T-cell (primary cell): ENCODE data around the gene SPDYE3. TPM values are rescaled to one million over a fixed set of nuclear protein-coding genes. Genes with fewer than 3 reads are reported as not detected.
"Not testable (repeated sequence)": the region's sequence is repeated elsewhere in the genome, so short reads cannot be mapped to it uniquely, and the experiment has no call there.

ENCODE experiments used
- ATAC-seq, 4 experiments: fragments of 200-7000 bp in 3 of 4; fragments of 150-1000 bp in 1 of 4; cut with Tn5 transposase; replicated peaks in 1 of 4; 1 replicate in 3 of 4; 2 replicates in 1 of 4; pipeline ENCODE4 v1.10.0; 2021; ENCODE audit warnings: moderate library complexity in 3 of 4, mild to moderate bottlenecking in 2 of 4, moderate number of reproducible peaks in 1 of 4
- CTCF ChIA-PET, 2 donors: fragments of 300-600 bp; sonication (Branson Sonifier 250); formaldehyde crosslinking; loops; one replicate each; lab custom pipeline; 2022; ENCODE audit warnings: antibody characterized with exemption in 2 of 2; lab: Charles Lee
- POLR2A ChIA-PET, 2 donors: fragments of 300-600 bp; sonication (Branson Sonifier 250); formaldehyde crosslinking; loops; one replicate each; lab custom pipeline; 2022; ENCODE audit warnings: antibody characterized with exemption in 2 of 2; lab: Charles Lee
- DNase-seq, 35 experiments: peaks; one replicate each; pipeline versions ENCODE4 v3.0.0 to v3.0.0-alpha.2; 2013 to 2023
- H3K27ac ChIP-seq: one replicate; pipeline ENCODE4 v1.5.1; 2013; ENCODE audit warnings: low read length
- H3K27me3 ChIP-seq, 2 experiments: replicated peaks in 1 of 2; 1 replicate in 1 of 2; 2 replicates in 1 of 2; pipeline versions ENCODE4 v1.6.1 to v1.7.0; 2013; ENCODE audit warnings: low read length in 1 of 2, mixed read lengths in 1 of 2; ENCODE audit not compliant: control insufficient read depth in 2 of 2, insufficient read depth in 2 of 2; ENCODE audit errors: extremely low read depth in 1 of 2
- H3K36me3 ChIP-seq, 2 donors: 1 replicate in 1 of 2; 2 replicates in 1 of 2; pipeline versions ENCODE4 v1.6.1 to v1.7.0; 2013; ENCODE audit warnings: low read length in 1 of 2; ENCODE audit not compliant: control insufficient read depth in 2 of 2, insufficient read depth in 1 of 2; ENCODE audit errors: extremely low read depth in 1 of 2
- H3K4me1 ChIP-seq, 2 experiments: 1 replicate in 1 of 2; 2 replicates in 1 of 2; pipeline versions ENCODE4 v1.6.1 to v1.7.0; 2013; ENCODE audit warnings: low read length in 2 of 2, mixed read lengths in 1 of 2; ENCODE audit not compliant: insufficient read depth in 2 of 2, control insufficient read depth in 1 of 2; ENCODE audit errors: extremely low read depth in 1 of 2
- H3K4me3 ChIP-seq, 2 donors: 1 replicate in 1 of 2; 2 replicates in 1 of 2; pipeline versions ENCODE4 v1.5.1 to v1.7.0; 2013; ENCODE audit warnings: mild to moderate bottlenecking in 2 of 2, low read length in 1 of 2, moderate library complexity in 1 of 2; ENCODE audit not compliant: control insufficient read depth in 1 of 2; ENCODE audit errors: extremely low read depth in 1 of 2
- H3K9me3 ChIP-seq: 2 replicates; pipeline ENCODE4 v1.7.0; 2013
- H3K27ac Mint-ChIP-seq, 2 donors: one replicate each; pipeline ENCODE4 v1.8.0; 2020 to 2021; ENCODE audit warnings: mild to moderate bottlenecking in 2 of 2, mixed read lengths in 2 of 2
- H3K27me3 Mint-ChIP-seq, 2 donors: one replicate each; pipeline ENCODE4 v1.8.0; 2021 to 2022; ENCODE audit warnings: mixed read lengths in 2 of 2
- H3K36me3 Mint-ChIP-seq: one replicate; pipeline ENCODE4 v1.8.0; 2021; ENCODE audit warnings: mixed read lengths
- H3K4me1 Mint-ChIP-seq, 3 donors: one replicate each; pipeline ENCODE4 v1.8.0; 2020 to 2022; ENCODE audit warnings: mixed read lengths in 3 of 3, mild to moderate bottlenecking in 1 of 3
- H3K4me3 Mint-ChIP-seq, 3 donors: one replicate each; pipeline ENCODE4 v1.8.0; 2020 to 2022; ENCODE audit warnings: mild to moderate bottlenecking in 3 of 3, mixed read lengths in 3 of 3, moderate library complexity in 3 of 3
- H3K9me3 Mint-ChIP-seq, 3 donors: one replicate each; pipeline ENCODE4 v1.8.0; 2020 to 2022; ENCODE audit warnings: mixed read lengths in 3 of 3
- WGBS: methylation state at CpG from one replicate; pipeline ENCODE4 v1.1.5; 2013; ENCODE audit warnings: missing lambda C conversion rate; ENCODE audit not compliant: insufficient coverage; 5-methylcytosine and 5-hydroxymethylcytosine counted together
- total RNA-seq, 35 experiments: library from RNA in 6 of 35; stranded (reverse) in 6 of 35; fragments of 120-200 nt in 1 of 35; gene quantifications; one replicate each; pipeline versions ENCODE4 v1.2.1 to v1.2.4 and lab custom pipeline; 2013 to 2026

SPDYE3 gene
- total RNA-seq, 5 donors from 2014 or later (not counting 1 experiment from before 2014, with no cell fraction given) = not detected

DNA sequence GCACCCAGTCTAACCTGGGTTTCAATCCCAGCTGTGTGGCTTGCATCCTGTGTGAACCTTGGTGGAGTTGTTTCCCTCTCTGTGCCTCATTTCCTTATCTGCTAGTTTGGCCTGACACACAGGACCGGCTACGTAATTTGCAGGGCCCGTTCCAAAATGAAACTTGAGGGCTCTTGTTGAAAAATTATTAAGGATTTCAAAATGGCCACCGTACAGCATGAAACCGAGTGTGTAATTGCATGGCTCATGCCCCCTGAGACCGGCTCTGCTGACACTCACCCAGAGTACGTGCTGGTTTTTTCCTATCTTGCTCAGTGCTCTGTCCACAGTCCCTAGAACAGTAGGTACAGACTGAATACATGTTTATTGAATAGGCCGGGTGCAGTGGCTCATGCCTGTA lies 24.4 kb upstream of the SPDYE3 start:
- POLR2A ChIA-PET, H3K27me3 Mint-ChIP-seq, H3K9me3 ChIP-seq, H3K27ac ChIP-seq, H3K4me1 ChIP-seq, DNase-seq, H3K4me1 Mint-ChIP-seq, CTCF ChIA-PET, ATAC-seq, H3K27ac Mint-ChIP-seq, H3K4me3 ChIP-seq, H3K36me3 Mint-ChIP-seq, H3K4me3 Mint-ChIP-seq, H3K9me3 Mint-ChIP-seq, H3K27me3 ChIP-seq, H3K36me3 ChIP-seq: not testable (repeated sequence)
- WGBS = 100% methylated on average over 1 of the region's 8 CpGs

DNA sequence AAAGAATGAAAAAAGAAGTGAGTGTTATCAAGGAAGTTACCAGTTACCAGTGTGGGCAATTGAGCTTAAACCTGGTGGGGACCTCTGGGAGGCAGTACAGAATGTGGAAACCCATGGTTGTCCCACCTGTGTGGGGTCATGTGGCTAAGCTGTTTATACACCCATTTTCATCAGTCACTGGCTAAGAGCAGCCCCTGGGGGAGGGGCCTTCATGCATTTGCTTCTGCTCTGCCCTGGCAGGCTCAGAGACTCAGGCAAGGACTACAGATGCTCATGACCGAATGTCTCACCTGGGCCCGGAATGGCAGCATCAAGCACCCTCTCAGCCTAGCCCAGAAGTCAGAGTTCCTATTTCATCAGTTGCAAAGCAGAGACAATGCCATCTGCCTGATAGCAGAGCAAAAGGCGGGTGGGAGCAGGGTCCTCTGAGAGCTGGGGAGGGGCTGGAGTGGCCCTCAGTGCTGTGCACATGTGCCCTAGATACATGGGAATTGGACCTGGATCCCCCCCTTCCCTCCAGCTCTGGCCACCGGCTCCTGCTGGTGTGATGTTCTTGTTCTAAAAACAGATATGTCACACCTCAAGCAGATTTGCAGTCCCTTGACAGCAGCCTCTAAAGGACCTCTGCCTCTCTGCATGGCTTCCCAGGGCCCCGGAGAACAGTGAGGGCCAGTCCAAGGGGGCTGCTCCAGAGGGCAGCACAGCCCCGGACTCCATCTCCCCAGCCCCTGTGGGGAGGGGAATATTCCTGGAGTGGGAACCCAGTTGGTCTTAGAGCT lies 20.1 kb upstream of the SPDYE3 start:
- H3K9me3 Mint-ChIP-seq, H3K4me3 ChIP-seq, H3K27ac ChIP-seq, DNase-seq, H3K27me3 Mint-ChIP-seq, ATAC-seq, H3K36me3 ChIP-seq, H3K9me3 ChIP-seq, H3K36me3 Mint-ChIP-seq, POLR2A ChIA-PET, H3K4me1 ChIP-seq, H3K4me3 Mint-ChIP-seq, H3K4me1 Mint-ChIP-seq, H3K27me3 ChIP-seq, H3K27ac Mint-ChIP-seq: not testable (repeated sequence)
- CTCF ChIA-PET = interaction anchor here in 1 of 2 donors (0.6 kb wide), 1 partner anchor 15 kb away, joined by 3 read pairs; no protein-coding TSS in a partner anchor
- no CpG with 5 or more reads among the region's 6 CpGs for WGBS

DNA sequence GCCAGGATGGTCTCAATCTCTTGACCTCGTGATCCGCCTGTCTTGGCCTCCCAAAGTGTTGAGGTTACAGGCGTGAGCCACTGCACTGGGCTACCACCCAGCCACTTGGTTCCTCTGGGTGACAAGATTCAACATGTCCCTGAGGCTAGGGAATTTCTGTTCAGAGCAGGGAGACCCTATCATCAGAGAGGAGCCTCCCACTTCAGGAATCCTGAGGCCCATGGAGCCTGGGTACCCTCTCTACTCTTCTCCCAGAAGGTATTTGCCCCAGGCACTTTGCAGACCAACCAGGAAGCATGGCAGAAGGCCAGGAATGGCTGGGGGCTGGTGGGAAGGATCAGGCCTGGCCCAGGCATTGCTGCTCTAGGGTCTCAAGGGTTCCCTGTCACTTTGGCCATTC lies 19.2 kb upstream of the SPDYE3 start:
- H3K36me3 Mint-ChIP-seq, ATAC-seq, H3K4me3 ChIP-seq, H3K4me3 Mint-ChIP-seq, POLR2A ChIA-PET, DNase-seq, H3K27ac Mint-ChIP-seq, H3K4me1 Mint-ChIP-seq, H3K36me3 ChIP-seq, H3K27ac ChIP-seq, H3K9me3 ChIP-seq, H3K27me3 ChIP-seq, H3K27me3 Mint-ChIP-seq, H3K9me3 Mint-ChIP-seq, H3K4me1 ChIP-seq, CTCF ChIA-PET: not testable (repeated sequence)
- 97% methylated on average over 3 of the region's 3 CpGs for WGBS

DNA sequence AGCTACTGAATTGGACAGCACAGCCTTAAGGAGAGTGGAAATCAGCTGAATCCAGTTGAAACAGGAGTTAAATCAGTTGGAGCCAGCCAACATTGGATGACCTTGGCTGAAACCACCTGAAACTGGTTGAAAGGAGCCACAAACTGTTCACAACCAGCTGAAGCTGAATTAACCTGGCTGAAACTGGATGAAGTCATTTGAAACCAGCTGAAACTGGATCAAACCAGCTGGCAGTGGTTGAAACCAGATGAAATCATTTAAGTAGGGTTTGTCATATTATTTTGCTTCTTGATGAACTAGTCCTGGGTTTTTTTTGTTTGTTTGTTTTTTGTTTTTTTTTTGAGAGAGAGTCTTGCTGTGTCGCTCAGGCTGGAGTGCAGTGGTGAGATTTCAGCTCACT lies 15.3 kb upstream of the SPDYE3 start:
- H3K27ac ChIP-seq, H3K9me3 ChIP-seq, H3K9me3 Mint-ChIP-seq, H3K4me1 Mint-ChIP-seq, H3K27me3 ChIP-seq, H3K27me3 Mint-ChIP-seq, H3K4me3 ChIP-seq, H3K36me3 ChIP-seq, ATAC-seq, H3K4me3 Mint-ChIP-seq, H3K27ac Mint-ChIP-seq, H3K4me1 ChIP-seq, POLR2A ChIA-PET, DNase-seq, H3K36me3 Mint-ChIP-seq: not testable (repeated sequence)
- WGBS = no CpG with 5 or more reads among the region's 1 CpG
- CTCF ChIA-PET = interaction anchor here in 1 of 2 donors (0.6 kb wide), 1 partner anchor 25 kb away, joined by 3 read pairs; no protein-coding TSS in a partner anchor

DNA sequence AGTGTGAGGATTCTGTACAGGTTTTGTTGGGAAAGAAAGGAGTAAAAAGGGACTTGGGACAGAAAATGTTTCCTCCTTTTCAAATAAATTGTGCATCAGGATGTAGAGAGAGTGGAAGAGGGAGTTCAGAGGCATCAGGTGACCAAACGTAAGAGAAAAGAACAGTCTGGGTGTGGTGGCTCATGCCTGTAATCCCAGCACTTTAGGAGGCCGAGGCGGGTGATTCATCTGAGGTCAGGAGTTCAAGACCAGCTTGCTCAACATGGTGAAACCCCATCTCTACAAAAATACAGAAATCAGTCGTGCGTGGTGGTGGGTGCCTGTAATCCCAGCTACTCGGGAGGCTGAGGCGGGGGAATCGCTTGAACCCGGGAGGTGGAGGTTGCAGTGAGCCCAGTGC lies 12.2 kb upstream of the SPDYE3 start:
- POLR2A ChIA-PET, H3K4me1 Mint-ChIP-seq, H3K4me1 ChIP-seq, H3K27ac Mint-ChIP-seq, H3K27me3 ChIP-seq, H3K36me3 ChIP-seq, ATAC-seq, H3K27ac ChIP-seq, DNase-seq, H3K9me3 ChIP-seq, H3K27me3 Mint-ChIP-seq, H3K4me3 ChIP-seq, H3K36me3 Mint-ChIP-seq, H3K9me3 Mint-ChIP-seq, H3K4me3 Mint-ChIP-seq: not testable (repeated sequence)
- 97% methylated on average over 4 of the region's 9 CpGs for WGBS
- CTCF ChIA-PET = interaction anchor here in 1 of 2 donors (0.7 kb wide), 1 partner anchor 199 kb away, joined by 6 read pairs; no protein-coding TSS in a partner anchor

DNA sequence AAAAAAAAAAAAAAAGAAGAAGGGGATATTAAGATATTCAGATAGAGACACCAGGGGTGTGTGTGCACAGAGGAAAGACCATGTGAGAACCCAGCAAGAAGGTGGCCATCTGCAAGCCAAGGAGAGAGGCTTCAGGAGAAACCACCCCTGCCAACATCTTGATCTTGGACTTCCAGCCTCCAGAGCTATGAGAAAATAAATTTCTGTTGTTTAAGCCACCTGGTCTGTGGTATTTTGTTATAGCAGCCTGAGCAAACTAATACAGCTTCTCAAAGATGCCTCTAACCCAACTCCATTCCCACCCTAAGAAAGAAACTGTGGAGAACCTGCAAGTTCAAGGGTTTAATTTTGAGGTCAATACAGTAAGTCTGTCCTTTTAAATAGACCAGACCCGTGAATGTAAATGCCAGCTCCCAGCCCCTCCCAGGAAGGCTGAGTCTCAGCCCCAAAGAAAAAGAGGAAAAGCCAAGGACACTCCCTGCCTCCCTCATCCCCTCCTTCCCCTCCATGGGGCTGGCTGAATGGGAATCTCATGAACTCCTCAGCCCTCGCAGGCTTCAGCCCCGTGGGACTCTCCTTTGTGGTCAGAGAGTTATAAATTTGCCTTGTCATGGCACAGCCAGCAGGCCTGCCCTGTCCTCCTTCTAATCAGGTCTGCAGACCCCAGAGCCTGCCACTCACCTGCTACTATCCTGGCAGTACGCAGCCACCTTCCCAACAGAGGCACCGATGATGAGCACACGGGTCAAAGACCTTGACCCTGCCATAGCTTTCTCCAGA lies 9.5 kb upstream of the SPDYE3 start:
- H3K9me3 ChIP-seq, H3K27ac Mint-ChIP-seq, DNase-seq, H3K36me3 Mint-ChIP-seq, H3K4me1 Mint-ChIP-seq, H3K27me3 Mint-ChIP-seq, CTCF ChIA-PET, H3K27me3 ChIP-seq, H3K36me3 ChIP-seq, H3K4me3 Mint-ChIP-seq, H3K9me3 Mint-ChIP-seq, H3K4me3 ChIP-seq, POLR2A ChIA-PET, ATAC-seq, H3K27ac ChIP-seq, H3K4me1 ChIP-seq: not testable (repeated sequence)
- WGBS = 100% methylated on average over 1 of the region's 6 CpGs
